GM19099 (cell line): Measurements from ENCODE around the gene MED16.

ENCODE experiments used
- POLR2A ChIP-seq: IDR thresholded peaks from 3 replicates; pipeline ENCODE4 v1.6.1; 2011; ENCODE audit warnings: low read depth; ENCODE audit not compliant: insufficient read length; ENCODE audit errors: extremely low read depth

MED16 gene

GRCh38 chr19:920051-920864, 27.3 kb upstream of the MED16 start:
- TF ChIP-seq POLR2A, result peak; percentile 30

GRCh38 chr19:919199-920050, 26.4 kb upstream of the MED16 start:
- TF ChIP-seq POLR2A, result no peak

GRCh38 chr19:918481-919198, 25.7 kb upstream of the MED16 start:
- no peak for TF ChIP-seq POLR2A

- TF ChIP-seq POLR2A, result no peak
Measured at GRCh38 chr19:918152-918437, 25.1 kb upstream of the MED16 start.

GRCh38 chr19:917323-918151, 24.6 kb upstream of the MED16 start, which contains the start of gene KISS1R:
TSS of gene KISS1R (plus strand) at chr19:917333. CDS start at chr19:917503, 170 bp downstream.
- TF ChIP-seq POLR2A, result no peak

GRCh38 chr19:916645-917322, 23.8 kb upstream of the MED16 start:
- no peak for TF ChIP-seq POLR2A

- peak; percentile 82 for TF ChIP-seq POLR2A
Measured at GRCh38 chr19:913080-913748, 20.2 kb upstream of the MED16 start, which contains the start of gene R3HDM4. TSS of gene R3HDM4 (minus strand) at chr19:913219. CDS start at chr19:913157, 62 bp downstream.

- no peak for TF ChIP-seq POLR2A
Measured at GRCh38 chr19:912181-913079, 19.4 kb upstream of the MED16 start.

GRCh38 chr19:911197-912033, 18.4 kb upstream of the MED16 start:
- TF ChIP-seq POLR2A, result no peak

- no peak for TF ChIP-seq POLR2A
Measured at GRCh38 chr19:907183-907853, 14.3 kb upstream of the MED16 start.

GRCh38 chr19:906480-906879, 13.5 kb upstream of the MED16 start:
- TF ChIP-seq POLR2A, result no peak
